GM21528 (cell line): ENCODE results near the gene P3H2.

Experiments
- ATAC-seq: cut with Tn5 transposase; IDR thresholded peaks from one replicate; pipeline ENCODE4 v1.9.1; 2021; ENCODE audit warnings: mild to moderate bottlenecking, moderate library complexity; ENCODE audit not compliant: unreplicated experiment, low FRiP score

Gene P3H2

GRCh38 chr3:190058521-190059241 is 62.0 kb downstream of the P3H2 start:
- ATAC-seq = no peak

DNA sequence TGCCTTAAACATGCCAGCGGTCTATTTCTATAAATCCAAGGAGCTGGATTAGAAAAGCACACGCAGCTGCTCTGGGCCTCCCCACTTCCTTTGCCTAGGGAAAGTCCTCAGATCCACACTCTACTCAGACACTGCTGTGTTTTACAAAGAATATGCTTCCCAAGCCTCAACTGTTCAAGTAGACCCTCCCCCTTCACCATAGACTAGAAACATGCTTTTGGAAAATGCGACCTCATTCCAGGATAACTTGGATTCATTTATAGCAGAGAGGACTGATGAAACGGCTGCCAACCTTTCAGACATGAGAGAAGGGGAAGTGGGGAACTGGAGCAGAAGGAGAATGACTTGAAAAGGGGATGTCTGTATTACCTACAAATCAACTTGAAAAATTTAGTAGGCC is 64.0 kb downstream of the P3H2 start:
- ATAC-seq = no peak

- no peak for ATAC-seq
These were observed 64.9 kb downstream of the P3H2 start for GRCh38 chr3:190055773-190056172.

DNA sequence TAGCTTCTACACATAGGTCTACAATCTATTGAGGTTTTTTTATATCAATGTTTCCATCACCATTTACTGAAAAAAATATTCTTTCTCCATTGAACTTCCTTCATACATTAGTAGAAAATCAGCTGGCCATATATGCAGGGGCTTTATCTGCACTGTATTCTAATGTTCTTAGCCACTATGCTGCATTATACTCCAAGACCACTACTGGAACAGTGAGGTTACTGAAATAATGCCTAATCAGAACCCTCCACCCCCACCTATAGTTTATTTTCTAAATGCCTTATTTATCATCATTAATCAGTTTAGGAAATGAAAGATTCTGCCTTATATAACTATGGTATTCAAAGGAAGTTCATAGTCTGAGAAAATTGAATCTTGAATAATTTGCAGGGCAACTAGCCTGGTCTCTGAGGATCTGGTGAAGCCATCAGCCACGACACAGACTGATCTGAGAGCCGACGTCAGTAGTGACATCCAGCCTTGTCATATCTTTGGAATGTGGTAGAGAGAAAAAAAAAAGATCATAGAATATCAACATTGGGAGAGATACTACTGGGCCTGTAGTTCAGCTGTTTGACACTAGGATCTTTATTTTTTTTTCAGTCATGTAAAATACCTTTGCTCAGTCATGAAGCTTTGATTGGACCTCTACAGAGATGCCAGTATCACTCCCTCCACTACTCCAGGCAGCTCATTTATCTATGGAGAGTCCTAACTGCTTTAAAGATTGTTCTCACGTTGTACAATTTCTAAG is 66.6 kb downstream of the P3H2 start:
- ATAC-seq = no peak

DNA sequence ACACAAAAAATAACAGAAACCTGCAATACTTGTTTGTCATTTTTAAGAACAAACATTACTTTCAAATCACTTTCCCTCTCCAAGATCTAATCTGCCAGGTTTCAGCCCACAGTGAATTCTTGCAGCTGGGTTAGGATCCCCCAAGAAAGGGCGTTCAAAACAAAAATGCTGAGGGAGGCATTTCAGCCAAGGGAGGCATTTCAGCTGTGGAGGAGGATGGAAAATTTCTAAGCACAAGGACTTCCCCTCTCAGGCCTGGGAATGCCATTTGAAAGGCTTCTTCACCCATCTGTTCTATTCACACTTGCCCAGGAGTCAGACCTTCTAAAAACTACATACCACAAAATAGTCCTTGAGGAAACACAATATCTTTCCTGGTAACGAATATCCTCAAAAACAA is 69.1 kb downstream of the P3H2 start:
- ATAC-seq = no peak

GRCh38 chr3:190048932-190049441 is 71.7 kb downstream of the P3H2 start:
- ATAC-seq = no peak

DNA sequence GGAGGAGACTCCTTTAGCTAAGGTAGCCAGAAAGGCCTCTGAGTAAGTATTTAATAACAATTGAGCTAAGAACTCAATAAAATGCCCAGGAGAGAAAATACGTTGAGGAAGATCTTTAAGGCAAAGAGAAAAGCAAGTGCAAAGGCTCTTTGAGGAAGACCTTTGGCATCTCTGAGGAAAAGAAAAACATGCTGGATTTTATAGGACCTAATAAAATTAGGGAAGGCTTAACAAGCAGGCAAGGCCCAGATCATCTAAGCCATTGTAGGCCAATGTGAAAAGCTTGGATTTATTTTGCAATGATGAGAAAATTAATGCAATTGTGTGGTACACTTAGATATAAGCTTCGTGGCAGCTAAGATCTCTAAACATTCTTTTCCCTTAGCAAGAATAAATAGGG is 75.7 kb downstream of the P3H2 start:
- no peak for ATAC-seq

GRCh38 chr3:190044142-190044541 is 76.6 kb downstream of the P3H2 start:
- no peak for ATAC-seq

DNA sequence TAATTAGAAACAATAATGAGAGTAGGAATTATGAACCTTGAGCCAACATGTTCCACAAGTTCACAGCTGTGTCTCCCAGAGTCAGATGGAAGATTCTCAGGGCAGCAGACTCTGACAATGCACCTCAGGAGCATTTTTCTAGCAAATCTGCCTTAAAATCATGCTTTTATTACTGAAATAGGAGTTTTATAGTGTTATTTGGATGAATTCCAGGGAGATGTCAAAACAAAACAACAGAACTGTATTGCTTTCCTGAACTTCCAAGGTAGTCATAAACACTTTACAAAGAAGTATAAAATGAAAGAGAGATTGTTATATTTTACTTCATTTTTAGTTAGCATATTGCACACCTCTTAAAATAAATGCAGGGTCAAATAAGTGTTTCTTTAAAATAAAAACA is 77.0 kb downstream of the P3H2 start:
- ATAC-seq = no peak

GRCh38 chr3:190042558-190042957 is 78.1 kb downstream of the P3H2 start:
- ATAC-seq = no peak

DNA sequence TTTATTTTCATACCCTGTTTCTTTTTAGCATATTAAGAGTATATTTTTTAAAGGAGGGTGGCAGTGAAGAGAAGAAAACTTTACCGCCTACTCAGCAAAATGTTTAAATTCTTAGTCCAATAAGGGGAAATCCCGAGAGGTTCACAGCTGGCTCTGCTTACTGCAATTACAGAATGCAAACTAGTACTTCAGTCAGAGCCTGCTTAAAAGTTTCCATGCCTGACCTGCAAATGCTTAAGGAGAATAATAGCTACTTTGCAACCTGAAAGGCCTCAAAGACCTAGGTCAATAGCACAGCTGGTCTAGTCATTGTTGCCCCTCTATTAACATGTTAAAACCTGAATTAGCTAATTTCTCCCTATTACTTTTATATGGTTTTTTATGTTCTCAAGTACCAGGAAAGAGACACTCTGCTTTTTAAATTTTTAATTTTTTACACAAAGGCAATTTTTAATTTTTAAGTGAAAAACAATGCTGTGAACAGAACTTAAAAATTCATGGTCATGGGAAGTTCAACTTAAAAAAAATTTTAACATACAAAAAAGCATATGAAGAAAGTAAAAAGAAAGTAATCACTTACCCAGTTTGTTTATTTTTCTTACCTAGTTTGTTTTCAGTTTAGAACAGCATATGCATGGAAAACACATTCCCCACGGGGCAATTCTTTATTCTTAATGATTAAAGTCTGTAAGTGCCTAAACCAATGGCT is 79.2 kb downstream of the P3H2 start:
- ATAC-seq = no peak

GRCh38 chr3:190040145-190040544 is 80.6 kb downstream of the P3H2 start:
- no peak for ATAC-seq

DNA sequence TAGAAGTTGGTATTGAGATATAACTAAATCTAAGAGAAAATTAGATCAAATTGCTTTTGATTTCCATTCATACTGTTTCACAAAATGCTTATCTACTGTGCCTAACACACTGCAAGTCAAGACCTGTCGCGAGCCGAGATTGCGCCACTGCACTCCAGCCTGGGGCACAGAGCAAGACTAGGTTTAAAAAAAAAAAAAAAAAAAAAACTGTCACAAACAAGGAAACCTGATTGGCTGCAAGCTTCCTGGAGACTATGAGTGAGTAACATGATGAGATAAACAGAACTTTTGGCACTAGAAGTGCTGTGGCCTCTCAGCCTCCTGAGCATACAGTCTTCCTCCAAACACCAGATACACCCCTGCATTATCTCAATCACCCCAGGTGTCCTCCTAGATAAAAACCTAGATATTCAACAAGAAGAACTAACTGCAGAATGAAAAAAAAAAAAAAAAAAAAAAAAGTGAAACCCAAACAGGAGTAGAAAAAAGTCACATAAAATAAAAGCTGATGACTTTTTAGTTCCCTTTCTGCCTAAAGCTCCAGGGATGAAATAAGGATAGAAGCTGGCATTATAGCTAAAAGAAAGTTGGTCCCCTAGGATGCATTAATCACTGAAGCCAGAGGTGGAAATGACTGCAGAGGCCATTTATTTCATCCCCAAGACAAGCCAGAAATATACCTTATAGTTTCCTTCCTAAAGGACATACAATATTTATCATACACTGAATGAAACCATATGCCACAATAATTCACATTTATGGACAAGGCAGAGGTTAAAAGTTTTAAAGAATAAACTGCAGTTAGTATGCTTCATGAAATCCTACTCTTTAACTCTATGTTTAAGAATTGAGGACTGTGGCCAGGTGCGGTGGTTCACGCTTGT is 82.4 kb downstream of the P3H2 start:
- ATAC-seq = no peak

GRCh38 chr3:190036631-190037030 is 84.1 kb downstream of the P3H2 start:
- no peak for ATAC-seq

DNA sequence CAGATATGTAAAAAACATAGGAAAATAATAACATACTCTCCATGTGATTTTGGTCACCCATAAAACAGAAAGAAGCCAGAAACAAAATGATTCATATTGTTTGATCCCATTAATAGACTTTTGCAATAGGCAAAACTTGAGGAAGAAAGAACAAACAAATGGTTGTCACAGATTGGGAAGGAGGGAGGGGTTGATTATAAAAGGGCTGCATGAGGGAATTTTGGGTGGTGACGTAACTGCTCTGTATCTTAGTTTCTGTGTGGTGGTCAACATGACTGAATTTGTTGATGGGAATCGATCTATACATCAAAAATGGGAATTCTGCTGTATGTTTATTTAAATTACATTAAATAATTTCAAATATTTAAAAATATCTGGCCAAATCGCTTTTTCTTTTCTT is 86.3 kb downstream of the P3H2 start:
- no peak for ATAC-seq

- no peak for ATAC-seq
These were observed 87.8 kb downstream of the P3H2 start for GRCh38 chr3:190032923-190033322.

GRCh38 chr3:190031887-190032752 is 88.6 kb downstream of the P3H2 start:
- ATAC-seq = no peak

GRCh38 chr3:190027116-190027515 is 93.6 kb downstream of the P3H2 start:
- no peak for ATAC-seq

DNA sequence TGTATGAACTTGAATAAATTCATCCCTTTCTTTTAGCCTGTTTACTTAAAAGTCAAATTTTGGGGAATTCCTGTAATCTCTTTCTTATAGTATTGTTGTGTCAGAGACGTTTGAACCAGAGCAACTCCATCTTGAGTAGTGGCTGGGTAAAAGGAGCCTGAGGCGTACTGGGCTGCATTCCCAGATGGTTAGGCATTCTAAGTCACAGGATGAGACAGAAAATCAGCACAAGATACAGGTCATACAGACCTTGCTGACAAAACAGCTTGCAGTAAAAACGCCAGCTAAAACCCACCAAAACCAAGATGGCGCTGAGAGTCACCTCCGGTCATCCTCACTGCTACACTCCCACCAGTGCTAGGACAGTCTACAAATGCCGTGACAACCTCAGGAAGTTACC is 94.5 kb downstream of the P3H2 start:
- no peak for ATAC-seq
